Osteoblast (primary cell): Measurements from ENCODE around the gene AUH. TPM values are rescaled to one million over a fixed set of nuclear protein-coding genes. Genes with fewer than 3 reads are reported as not detected.

ENCODE experiments used
- DNase-seq: peaks from one replicate; pipeline ENCODE4 v3.0.0; 2011; ENCODE audit warnings: low spot score, mixed read lengths; ENCODE audit not compliant: insufficient read length; ENCODE audit errors: missing footprints
- H2AFZ ChIP-seq: 2 replicates; pipeline ENCODE4 v1.6.0; 2011; ENCODE audit warnings: mild to moderate bottlenecking, low read length
- H3K27ac ChIP-seq: 2 replicates; pipeline ENCODE4 v1.5.1; 2011; ENCODE audit warnings: mild to moderate bottlenecking, low read depth, low read length, moderate library complexity
- H3K27me3 ChIP-seq: 2 replicates; pipeline ENCODE4 v1.6.0; 2012; ENCODE audit warnings: mild to moderate bottlenecking, control low read depth, inconsistent platforms, low read length, moderate library complexity; ENCODE audit not compliant: insufficient read depth
- H3K36me3 ChIP-seq: 2 replicates; pipeline ENCODE4 v1.5.1; 2011; ENCODE audit warnings: mild to moderate bottlenecking, low read length, control low read depth, moderate library complexity; ENCODE audit not compliant: insufficient read depth
- H3K4me1 ChIP-seq: 2 replicates; pipeline ENCODE4 v1.5.1; 2011; ENCODE audit warnings: mild to moderate bottlenecking, low read length, control low read depth, moderate library complexity; ENCODE audit not compliant: insufficient read depth
- H3K4me2 ChIP-seq: 2 replicates; pipeline ENCODE4 v1.6.0; 2011; ENCODE audit warnings: mild to moderate bottlenecking, low read length; ENCODE audit not compliant: insufficient read depth
- H3K4me3 ChIP-seq: fragments of 200-600 bp; sonication (generic); 3 replicates; pipeline ENCODE4 v1.5.1; 2012; ENCODE audit warnings: mild to moderate bottlenecking, low read length, inconsistent platforms; ENCODE audit not compliant: insufficient read depth
- H3K79me2 ChIP-seq: 2 replicates; pipeline ENCODE4 v1.6.0; 2012; ENCODE audit warnings: mild to moderate bottlenecking, low read length, control low read depth, inconsistent platforms; ENCODE audit not compliant: insufficient read depth
- H3K9me3 ChIP-seq: 2 replicates; pipeline ENCODE4 v1.5.1; 2011; ENCODE audit warnings: low read depth, low read length, control low read depth
- H4K20me1 ChIP-seq: 2 replicates; pipeline ENCODE4 v1.6.0; 2012; ENCODE audit warnings: mild to moderate bottlenecking, low read length, control low read depth; ENCODE audit not compliant: insufficient read depth
- total RNA-seq: library from RNA; depleted of rRNA; stranded (reverse); fragments of >200 nt; gene quantifications from 2 replicates; pipeline ENCODE4 v1.2.3, GENCODE V29; 2012
- TF ChIP-seq, protein P1 (sequence below): IDR thresholded peaks from 2 replicates; pipeline ENCODE4 v1.5.1; 2011; ENCODE audit warnings: mild to moderate bottlenecking, low read depth, low read length, moderate library complexity; ENCODE audit errors: extremely low read depth

The AUH gene
- total RNA-seq, 1 donor = 17.0 TPM

GRCh38 chr9:91407580-91408318 is 46.0 kb upstream of the AUH start:
- DNase-seq = peak; percentile 58
- H3K27ac ChIP-seq = peak overlapping the region; percentile 56
- H3K36me3 ChIP-seq = peaks cover 18% of the 10 kb centered on the region
- H2AFZ ChIP-seq = no peak overlapping the region
- peaks cover 11% of the 10 kb centered on the region for H3K4me1 ChIP-seq
- no peaks in the 10 kb centered on the region for H3K27me3 ChIP-seq
- no peak overlapping the region for H3K4me2 ChIP-seq
- H3K4me3 ChIP-seq = no peak overlapping the region
- TF ChIP-seq, protein P1, sequence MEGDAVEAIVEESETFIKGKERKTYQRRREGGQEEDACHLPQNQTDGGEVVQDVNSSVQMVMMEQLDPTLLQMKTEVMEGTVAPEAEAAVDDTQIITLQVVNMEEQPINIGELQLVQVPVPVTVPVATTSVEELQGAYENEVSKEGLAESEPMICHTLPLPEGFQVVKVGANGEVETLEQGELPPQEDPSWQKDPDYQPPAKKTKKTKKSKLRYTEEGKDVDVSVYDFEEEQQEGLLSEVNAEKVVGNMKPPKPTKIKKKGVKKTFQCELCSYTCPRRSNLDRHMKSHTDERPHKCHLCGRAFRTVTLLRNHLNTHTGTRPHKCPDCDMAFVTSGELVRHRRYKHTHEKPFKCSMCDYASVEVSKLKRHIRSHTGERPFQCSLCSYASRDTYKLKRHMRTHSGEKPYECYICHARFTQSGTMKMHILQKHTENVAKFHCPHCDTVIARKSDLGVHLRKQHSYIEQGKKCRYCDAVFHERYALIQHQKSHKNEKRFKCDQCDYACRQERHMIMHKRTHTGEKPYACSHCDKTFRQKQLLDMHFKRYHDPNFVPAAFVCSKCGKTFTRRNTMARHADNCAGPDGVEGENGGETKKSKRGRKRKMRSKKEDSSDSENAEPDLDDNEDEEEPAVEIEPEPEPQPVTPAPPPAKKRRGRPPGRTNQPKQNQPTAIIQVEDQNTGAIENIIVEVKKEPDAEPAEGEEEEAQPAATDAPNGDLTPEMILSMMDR = no peak
- peaks cover 32% of the 10 kb centered on the region for H3K79me2 ChIP-seq
- H3K9me3 ChIP-seq = no peaks in the 10 kb centered on the region
- H4K20me1 ChIP-seq = no peaks in the 10 kb centered on the region

DNA sequence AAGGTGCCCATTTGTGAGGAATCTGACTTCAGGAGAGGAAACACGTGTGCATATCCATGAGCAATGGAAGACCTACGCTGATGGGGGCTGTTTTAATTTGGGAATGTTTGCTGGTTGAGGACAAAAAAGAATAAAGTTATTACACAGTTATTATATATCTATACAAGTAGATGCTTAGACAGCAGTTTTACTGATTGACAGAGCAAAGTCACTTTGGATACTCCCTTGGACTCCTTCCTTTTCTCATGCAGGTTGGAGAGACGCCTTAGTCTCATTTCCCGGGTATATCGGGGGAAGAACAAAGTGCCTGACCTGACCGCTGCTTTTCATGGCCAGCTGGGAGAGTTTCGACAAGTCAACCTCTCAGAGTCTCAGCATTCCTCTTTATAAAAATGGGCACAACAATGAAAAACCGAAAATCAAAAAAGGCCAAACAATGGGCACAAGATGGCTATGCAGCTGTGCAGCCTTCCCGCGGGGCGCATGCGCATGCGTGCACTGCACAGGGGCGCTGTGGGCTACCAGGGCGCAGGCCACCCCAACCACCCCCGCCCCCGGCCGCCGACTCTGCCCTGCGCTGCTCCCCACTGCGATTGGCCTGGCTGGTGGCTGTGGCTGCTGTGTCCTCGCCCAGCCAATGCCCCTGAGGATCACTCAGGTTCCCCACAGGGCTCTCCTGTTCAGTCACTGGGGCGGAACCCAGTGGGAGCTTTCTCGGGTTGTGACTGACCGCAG is 43.8 kb upstream of the AUH start:
- Histone ChIP-seq H3K79me2 (peaks cover 14% of the 10 kb centered on the region), H3K4me3 (no peak overlapping the region), H3K36me3 (peaks cover 15% of the 10 kb centered on the region), H3K27ac (no peak overlapping the region), H3K27me3 (no peaks in the 10 kb centered on the region), H2AFZ (no peak overlapping the region), H3K9me3 (no peaks in the 10 kb centered on the region), H3K4me1 (peaks cover 8% of the 10 kb centered on the region), H4K20me1 (no peaks in the 10 kb centered on the region), H3K4me2 (no peak overlapping the region)
- TF ChIP-seq, protein P1 = no peak
- no peak for DNase-seq

DNA sequence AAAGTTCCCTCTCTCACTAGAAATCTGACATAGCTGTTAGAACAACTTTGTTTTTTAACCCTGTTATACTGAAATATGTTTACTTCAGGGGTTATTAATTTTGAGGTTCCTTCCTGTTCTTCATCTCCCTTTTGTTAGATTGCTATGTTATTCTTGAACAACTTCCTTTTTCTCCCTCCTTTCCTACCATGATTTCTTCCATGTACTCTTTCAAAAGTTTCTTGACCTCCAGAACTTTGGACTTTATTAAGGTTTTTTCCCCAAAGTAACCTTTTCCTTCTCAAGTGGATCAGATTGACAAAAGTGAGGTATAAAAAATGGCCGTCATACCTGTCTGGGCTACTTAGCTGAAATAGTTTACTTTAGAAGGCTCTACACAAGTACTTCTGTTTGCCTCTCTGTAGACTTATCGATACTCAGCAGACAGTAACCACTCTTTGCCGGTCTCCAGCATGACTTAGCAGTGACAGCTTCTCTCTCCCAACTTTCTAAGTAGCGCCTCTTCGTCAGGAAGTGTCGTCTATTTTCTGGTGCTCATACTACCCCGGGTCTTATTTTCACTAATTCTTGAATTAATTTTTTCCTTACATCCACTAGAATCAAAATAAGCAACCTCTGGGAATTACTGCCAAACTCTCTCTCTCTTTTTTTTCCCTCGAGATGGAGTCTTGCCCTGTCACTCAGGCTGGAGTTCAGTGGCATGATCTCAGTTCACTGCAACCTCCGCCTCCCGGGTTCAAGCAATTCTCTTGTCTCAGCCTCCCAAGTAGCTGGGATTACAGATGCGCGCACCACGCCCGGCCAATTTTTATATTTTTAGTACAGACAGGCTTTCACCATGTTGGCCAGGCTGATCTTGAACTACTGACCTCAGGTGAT is 42.2 kb upstream of the AUH start:
- Histone ChIP-seq H3K4me1 (peaks cover 6% of the 10 kb centered on the region), H3K27ac (no peak overlapping the region), H3K4me3 (no peak overlapping the region), H4K20me1 (no peaks in the 10 kb centered on the region), H3K27me3 (no peaks in the 10 kb centered on the region), H3K36me3 (no peaks in the 10 kb centered on the region), H3K79me2 (no peaks in the 10 kb centered on the region), H3K4me2 (no peak overlapping the region), H2AFZ (no peak overlapping the region), H3K9me3 (no peaks in the 10 kb centered on the region)
- DNase-seq = no peak
- TF ChIP-seq, protein P1 = no peak
